Keratinocyte (primary cell): Measurements from ENCODE around the gene DMRTB1. TPM values are rescaled to one million over a fixed set of nuclear protein-coding genes. Genes with fewer than 3 reads are reported as not detected.

Experiments used
- DNase-seq: peaks from one replicate; pipeline ENCODE4 v3.0.0-alpha.2; 2011; ENCODE audit warnings: low read depth, missing footprints, low spot score
- FAIRE-seq: peaks from 2 replicates; lab custom pipeline; 2011; peaks lifted over from hg19 to GRCh38; lab: Jason Lieb, UNC
- H2AFZ ChIP-seq: 2 replicates; pipeline ENCODE4 v1.6.0; 2012; ENCODE audit warnings: low read length, control low read depth, inconsistent platforms; ENCODE audit not compliant: control insufficient read depth
- H3K27ac ChIP-seq: 2 replicates; pipeline ENCODE4 v1.5.1; 2011; ENCODE audit warnings: low read length; ENCODE audit not compliant: control insufficient read depth, insufficient read depth
- H3K27me3 ChIP-seq: 3 replicates; pipeline ENCODE4 v1.6.0; 2011; ENCODE audit warnings: low read length; ENCODE audit not compliant: control insufficient read depth, insufficient read depth; ENCODE audit errors: extremely low read depth
- H3K36me3 ChIP-seq, 2 experiments: 2 replicates in 1 of 2; 3 replicates in 1 of 2; pipeline ENCODE4 v1.5.1; 2011; ENCODE audit warnings: low read length in 2 of 2, mild to moderate bottlenecking in 1 of 2; ENCODE audit not compliant: control insufficient read depth in 2 of 2, insufficient read depth in 2 of 2; ENCODE audit errors: extremely low read depth in 1 of 2
- H3K4me1 ChIP-seq: 3 replicates; pipeline ENCODE4 v1.5.1; 2011; ENCODE audit warnings: low read length; ENCODE audit not compliant: control insufficient read depth, insufficient read depth; ENCODE audit errors: extremely low read depth
- H3K4me2 ChIP-seq: 3 replicates; pipeline ENCODE4 v1.6.0; 2011; ENCODE audit warnings: low read depth, low read length; ENCODE audit not compliant: control insufficient read depth, insufficient read depth; ENCODE audit errors: extremely low read depth
- H3K4me3 ChIP-seq, 3 experiments: fragments of 200-600 bp in 1 of 3; sonication (generic) in 1 of 3; 2 replicates in 2 of 3; 3 replicates in 1 of 3; pipeline ENCODE4 v1.5.1; 2011 to 2016; ENCODE audit warnings: low read length in 3 of 3, mild to moderate bottlenecking in 3 of 3, control low read depth in 2 of 3, inconsistent platforms in 1 of 3, low read depth in 1 of 3, mixed read lengths in 1 of 3, mixed run types in 1 of 3, moderate library complexity in 1 of 3; ENCODE audit not compliant: control insufficient read depth in 2 of 3, insufficient read depth in 2 of 3; ENCODE audit errors: extremely low read depth in 1 of 3
- H3K79me2 ChIP-seq: 2 replicates; pipeline ENCODE4 v1.6.0; 2012; ENCODE audit warnings: low read length; ENCODE audit not compliant: control insufficient read depth, insufficient read depth
- H3K9ac ChIP-seq: 3 replicates; pipeline ENCODE4 v1.6.0; 2011; ENCODE audit warnings: low read length; ENCODE audit not compliant: control insufficient read depth, insufficient read depth; ENCODE audit errors: extremely low read depth
- H3K9me1 ChIP-seq: 3 replicates; pipeline ENCODE4 v1.6.0; 2011; ENCODE audit warnings: low read length; ENCODE audit not compliant: control insufficient read depth, insufficient read depth; ENCODE audit errors: extremely low read depth
- H3K9me3 ChIP-seq: 2 replicates; pipeline ENCODE4 v1.5.1; 2012; ENCODE audit warnings: low read depth, low read length; ENCODE audit not compliant: control insufficient read depth
- H4K20me1 ChIP-seq: 3 replicates; pipeline ENCODE4 v1.6.0; 2011; ENCODE audit warnings: low read length; ENCODE audit not compliant: control insufficient read depth, insufficient read depth; ENCODE audit errors: extremely low read depth
- CTCF ChIP-seq, 3 experiments: IDR thresholded peaks in 1 of 3; conservative IDR thresholded peaks in 1 of 3; optimal IDR thresholded peaks in 1 of 3; 2 replicates in 2 of 3; 3 replicates in 1 of 3; pipeline versions ENCODE3 to v1.5.1; 2011; ENCODE audit warnings: low read length in 3 of 3, mild to moderate bottlenecking in 3 of 3, moderate library complexity in 2 of 3, control low read depth in 1 of 3, inconsistent platforms in 1 of 3; ENCODE audit not compliant: insufficient read depth in 2 of 3; ENCODE audit errors: extremely low read depth in 1 of 3
- EZH2 ChIP-seq: IDR thresholded peaks from one replicate; pipeline ENCODE4 v1.6.1; 2012; ENCODE audit warnings: inconsistent platforms, mild to moderate bottlenecking, low read length, moderate library complexity
- dilution Hi-C: fragments of 300-500 bp; cut with MboI; formaldehyde crosslinking; loops from one replicate; pipeline ENCODE4 v1.7.0; 2020; ENCODE audit warnings: low sequenced_read_pairs; ENCODE audit not compliant: extremely low pct_ligation_motif_present
- polyA plus RNA-seq, 5 experiments: library from polyadenylated mRNA; depleted of rRNA in 3 of 5; stranded (reverse) in 3 of 5; stranded (forward) in 1 of 5; unstranded in 1 of 5; fragments of >200 nt; gene quantifications; 1 replicate in 1 of 5; 2 replicates in 3 of 5; 3 replicates in 1 of 5; pipeline versions ENCODE4 v1.2.1 to v1.2.3, GENCODE V29; 2011 to 2012; ENCODE audit warnings: missing spikeins in 2 of 5, low read depth in 1 of 5, low replicate concordance in 1 of 5

DMRTB1 gene
- polyA plus RNA-seq, 1 donor (not counting 4 experiments of a cell fraction or from before 2014, with no cell fraction given) = not detected

GRCh38 chr1:53415432-53415831 is 43.8 kb upstream of the DMRTB1 start:
- H2AFZ ChIP-seq = no peak overlapping the region
- peaks cover 22% of the 10 kb centered on the region for H3K27me3 ChIP-seq
- dilution Hi-C loops = no loop called here
- H3K9me1 ChIP-seq = no peaks in the 10 kb centered on the region
- H3K36me3 ChIP-seq = no peaks in the 10 kb centered on the region
- H3K4me3 ChIP-seq = no peak overlapping the region
- H3K9me3 ChIP-seq = no peaks in the 10 kb centered on the region
- no peaks in the 10 kb centered on the region for H4K20me1 ChIP-seq
- no peak for TF ChIP-seq CTCF (optimal IDR thresholded peaks at IDR 0.05 in 1 of 3, IDR thresholded peaks at IDR 0.05 in 1 of 3, conservative IDR thresholded peaks at IDR 0.05 in 1 of 3; ENCODE audit: extremely low read depth in 1 of 3, insufficient read depth in 2 of 3, low read length in 3 of 3)
- TF ChIP-seq EZH2 = no peak
- no peak overlapping the region for H3K27ac ChIP-seq
- H3K4me2 ChIP-seq = no peak overlapping the region
- FAIRE-seq (no peak), DNase-seq (no peak)
- no peaks in the 10 kb centered on the region for H3K79me2 ChIP-seq
- H3K9ac ChIP-seq = no peak overlapping the region
- peaks cover 9% of the 10 kb centered on the region for H3K4me1 ChIP-seq

- H3K36me3 ChIP-seq = no peaks in the 10 kb centered on the region
- peaks cover 25% of the 10 kb centered on the region for H3K27me3 ChIP-seq
- no peak overlapping the region for H3K27ac ChIP-seq
- no peak overlapping the region for H3K9ac ChIP-seq
- H3K9me3 ChIP-seq = no peaks in the 10 kb centered on the region
- dilution Hi-C loops = no loop called here
- H3K79me2 ChIP-seq = no peaks in the 10 kb centered on the region
- DNase-seq (no peak), FAIRE-seq (no peak)
- no peaks in the 10 kb centered on the region for H3K9me1 ChIP-seq
- H2AFZ ChIP-seq = no peak overlapping the region
- no peaks in the 10 kb centered on the region for H4K20me1 ChIP-seq
- no peak overlapping the region for H3K4me2 ChIP-seq
- TF ChIP-seq CTCF (optimal IDR thresholded peaks at IDR 0.05 in 1 of 3, IDR thresholded peaks at IDR 0.05 in 1 of 3, conservative IDR thresholded peaks at IDR 0.05 in 1 of 3; ENCODE audit: extremely low read depth in 1 of 3, insufficient read depth in 2 of 3, low read length in 3 of 3) (no peak), EZH2 (no peak)
- peaks cover 9% of the 10 kb centered on the region for H3K4me1 ChIP-seq
- H3K4me3 ChIP-seq = no peak overlapping the region
These were observed 42.9 kb upstream of the DMRTB1 start for GRCh38 chr1:53416269-53416813.
